ENCODE measurements around the gene DNAJB1. TPM values are rescaled to one million over a fixed set of nuclear protein-coding genes. Genes with fewer than 3 reads are reported as not detected.
"Not testable (repeated sequence)": the region's sequence is repeated elsewhere in the genome, so short reads cannot be mapped to it uniquely, and the experiment has no call there.

The DNAJB1 gene
- total RNA-seq, 2 donors from 2014 or later: 59.5 to 124 TPM

DNA sequence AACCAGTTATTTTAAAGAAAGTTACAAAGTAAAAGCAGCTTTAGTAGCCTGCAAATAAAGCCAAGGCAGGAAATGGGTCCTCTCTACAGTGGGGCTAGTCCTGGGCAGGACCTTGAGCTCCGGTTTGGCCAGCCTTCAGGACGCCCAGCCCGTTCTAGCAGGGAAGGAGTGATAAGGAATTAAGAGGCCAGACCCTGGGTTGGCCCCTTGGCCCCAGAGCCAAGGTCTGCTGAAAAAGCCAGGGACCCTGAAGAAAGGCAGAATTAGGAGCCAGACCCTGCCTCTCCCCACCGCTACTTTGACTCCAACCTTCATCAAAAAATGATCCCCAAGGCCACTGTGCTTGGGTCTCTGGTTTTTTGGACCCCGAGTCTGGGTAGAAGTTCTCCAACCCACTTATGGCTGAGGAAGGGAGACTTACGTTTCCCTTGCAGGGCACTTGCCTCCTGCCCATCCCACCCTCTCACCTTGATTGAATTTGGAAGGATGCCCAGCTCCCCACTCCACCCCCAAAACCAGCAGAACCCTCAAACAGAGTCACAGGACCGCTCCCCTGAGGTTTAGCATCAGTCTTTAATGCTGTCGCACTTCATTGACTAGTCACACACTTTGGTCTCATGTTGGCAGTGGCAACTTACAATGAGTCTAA lies 3.9 kb downstream of the DNAJB1 start:
- DNase-seq (ENCODE audit: low spot score in 2 of 2): no peak
- Mint-ChIP-seq H3K36me3 (peaks cover 31 to 36% of the 10 kb centered on the region in 2 donors), H3K9me3 (no peaks in the 10 kb centered on the region), H3K27ac (peak overlapping the region; percentile 75 to 89)
- no peak for ATAC-seq

DNA sequence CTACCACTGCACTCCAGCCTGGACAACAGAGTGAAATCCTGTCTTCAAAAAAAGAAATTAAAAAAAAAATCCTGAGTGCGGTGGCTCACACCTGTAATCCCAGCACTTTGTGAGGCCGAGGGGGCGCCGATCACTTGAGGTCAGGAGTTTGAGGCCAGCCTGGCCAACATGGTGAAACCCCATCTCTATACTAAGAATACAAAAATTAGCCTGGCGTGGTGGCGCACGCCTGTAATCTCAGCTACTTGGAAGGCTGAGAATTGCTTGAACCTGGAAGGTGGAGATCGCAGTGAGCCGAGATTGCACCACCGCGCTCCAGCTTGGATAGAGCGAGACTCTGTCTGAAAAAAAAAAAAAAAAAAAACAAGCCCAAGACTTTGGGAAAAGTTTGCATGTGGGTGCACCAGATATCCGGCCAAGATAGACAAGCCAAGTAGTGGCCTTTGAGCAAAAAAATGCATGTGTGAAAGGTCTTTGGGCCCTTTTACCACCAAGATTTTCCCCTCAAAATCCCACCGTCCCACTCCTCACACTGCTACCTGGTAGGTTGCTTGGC lies 5.7 kb downstream of the DNAJB1 start:
- ATAC-seq (no peak), DNase-seq (ENCODE audit: low spot score in 2 of 2) (no peak)
- peak overlapping the region in 1 of 2 donors; percentile 72 for H3K27ac Mint-ChIP-seq
- H3K9me3 Mint-ChIP-seq: no peaks in the 10 kb centered on the region
- H3K36me3 Mint-ChIP-seq: peaks cover 30 to 31% of the 10 kb centered on the region in 2 donors

DNA sequence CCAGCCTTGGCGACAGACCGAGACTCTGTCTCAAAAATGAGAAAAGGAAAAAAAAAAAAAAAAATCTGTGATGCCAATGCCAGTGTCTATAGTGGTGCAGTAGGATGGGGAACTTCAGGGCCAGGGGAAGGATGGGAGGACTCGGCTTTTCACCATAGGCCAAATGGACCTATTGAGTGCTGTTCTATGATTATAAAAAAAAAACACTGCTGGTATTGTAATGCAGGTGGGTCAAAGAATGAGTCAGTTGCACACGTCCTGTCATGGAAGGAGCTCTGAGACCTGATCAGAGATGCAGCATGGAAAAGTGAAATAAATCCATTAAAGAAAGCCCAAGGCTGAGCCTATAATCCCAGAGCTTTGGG lies 7.0 kb downstream of the DNAJB1 start:
- no peak for ATAC-seq
- Mint-ChIP-seq H3K9me3 (no peaks in the 10 kb centered on the region), H3K36me3 (peaks cover 18 to 19% of the 10 kb centered on the region in 2 donors), H3K27ac (peak overlapping the region in 1 of 2 donors; percentile 88)
- DNase-seq (ENCODE audit: low spot score in 2 of 2): no peak

DNA sequence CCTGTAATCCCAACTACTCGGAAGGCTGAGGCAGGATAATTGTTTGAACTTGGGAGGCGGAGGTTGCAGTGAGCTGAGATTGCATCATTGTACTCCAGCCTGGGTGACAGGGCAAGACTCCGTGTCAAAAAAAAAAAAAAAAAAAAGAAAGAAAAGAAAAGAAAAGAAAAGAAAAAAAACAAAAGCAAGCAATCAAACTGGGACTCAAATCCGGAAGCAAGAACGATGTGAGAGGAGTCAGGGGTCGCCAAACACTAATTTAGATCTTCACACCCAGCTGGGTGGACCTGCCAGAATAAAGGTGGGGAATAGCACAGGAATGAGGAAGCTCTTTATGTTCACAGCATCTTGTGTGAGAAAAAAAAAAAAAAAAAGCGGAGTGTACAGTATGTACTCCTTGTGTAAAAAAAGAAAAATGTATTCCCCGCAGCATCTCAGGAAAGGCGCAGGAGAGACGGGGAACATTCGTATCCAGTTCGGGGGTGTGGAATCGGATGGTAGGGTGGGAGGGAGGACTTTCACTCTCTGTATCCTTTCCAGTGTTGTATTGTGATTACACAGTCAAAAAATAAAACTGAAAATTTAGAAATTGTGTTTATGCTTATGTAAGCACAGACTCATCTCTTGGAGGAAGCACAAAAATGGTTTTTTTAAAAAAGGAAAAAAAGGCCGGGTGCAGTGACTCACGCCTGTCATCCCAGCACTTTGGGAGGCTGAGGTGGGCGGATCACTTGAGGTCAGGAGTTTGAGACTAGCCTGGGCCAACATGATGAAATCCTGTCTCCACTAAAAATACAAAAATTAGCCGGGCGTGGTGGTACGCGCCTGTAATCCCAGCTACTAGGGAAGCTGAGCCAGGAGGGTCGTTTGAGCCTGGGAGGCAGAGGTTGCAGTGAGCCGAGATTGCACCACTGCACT lies 7.6 kb downstream of the DNAJB1 start:
- ATAC-seq: peak; percentile 8 to 13
- Mint-ChIP-seq H3K9me3 (no peaks in the 10 kb centered on the region), H3K36me3 (peaks cover 12 to 13% of the 10 kb centered on the region in 2 donors), H3K27ac (peak overlapping the region; percentile 39 to 88)
- no peak for DNase-seq (ENCODE audit: low spot score in 2 of 2)

DNA sequence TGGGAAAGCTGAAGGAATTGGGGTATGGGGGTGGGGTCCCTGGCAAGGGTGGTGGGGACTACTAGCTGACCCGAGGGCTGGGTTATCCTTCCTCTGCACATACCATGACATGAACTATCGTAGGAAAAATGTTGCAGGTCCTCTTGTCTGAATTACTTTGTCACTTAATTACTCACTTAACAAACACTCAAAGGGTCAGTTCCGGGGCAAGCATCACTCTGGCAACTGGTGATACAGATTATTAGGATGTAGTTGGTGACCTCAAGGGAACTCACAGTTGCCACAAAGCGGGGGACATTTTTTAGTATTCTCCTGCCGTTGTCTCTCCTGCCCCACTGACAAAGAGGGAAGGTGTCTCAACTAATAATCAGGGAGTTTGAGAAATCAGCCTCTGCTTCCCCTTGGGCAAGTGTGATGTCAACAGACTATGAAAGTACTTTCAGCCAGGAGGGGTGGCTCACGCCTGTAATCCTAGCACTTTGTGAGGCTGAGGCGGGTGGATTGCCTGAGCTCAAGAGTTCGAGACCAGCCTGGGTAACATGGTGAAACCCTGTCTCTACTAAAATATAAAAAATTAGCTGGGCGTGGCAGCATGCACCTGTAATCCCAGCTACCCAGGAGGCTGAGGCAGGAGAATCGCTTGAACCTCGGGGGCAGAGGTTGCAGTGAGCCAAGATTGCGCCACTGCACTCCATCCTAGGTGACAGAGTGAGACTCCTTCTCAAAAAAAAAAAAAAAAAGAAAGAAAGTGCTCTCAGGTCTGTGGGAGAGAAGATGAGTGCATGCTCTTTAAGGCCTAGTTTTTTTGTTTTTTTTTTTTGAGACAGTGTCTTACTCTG lies 10.3 kb downstream of the DNAJB1 start:
- ATAC-seq: no peak
- Mint-ChIP-seq H3K9me3 (no peaks in the 10 kb centered on the region), H3K36me3 (no peaks in the 10 kb centered on the region), H3K27ac (peak overlapping the region; percentile 82 to 87)
- DNase-seq (ENCODE audit: low spot score in 2 of 2): no peak

DNA sequence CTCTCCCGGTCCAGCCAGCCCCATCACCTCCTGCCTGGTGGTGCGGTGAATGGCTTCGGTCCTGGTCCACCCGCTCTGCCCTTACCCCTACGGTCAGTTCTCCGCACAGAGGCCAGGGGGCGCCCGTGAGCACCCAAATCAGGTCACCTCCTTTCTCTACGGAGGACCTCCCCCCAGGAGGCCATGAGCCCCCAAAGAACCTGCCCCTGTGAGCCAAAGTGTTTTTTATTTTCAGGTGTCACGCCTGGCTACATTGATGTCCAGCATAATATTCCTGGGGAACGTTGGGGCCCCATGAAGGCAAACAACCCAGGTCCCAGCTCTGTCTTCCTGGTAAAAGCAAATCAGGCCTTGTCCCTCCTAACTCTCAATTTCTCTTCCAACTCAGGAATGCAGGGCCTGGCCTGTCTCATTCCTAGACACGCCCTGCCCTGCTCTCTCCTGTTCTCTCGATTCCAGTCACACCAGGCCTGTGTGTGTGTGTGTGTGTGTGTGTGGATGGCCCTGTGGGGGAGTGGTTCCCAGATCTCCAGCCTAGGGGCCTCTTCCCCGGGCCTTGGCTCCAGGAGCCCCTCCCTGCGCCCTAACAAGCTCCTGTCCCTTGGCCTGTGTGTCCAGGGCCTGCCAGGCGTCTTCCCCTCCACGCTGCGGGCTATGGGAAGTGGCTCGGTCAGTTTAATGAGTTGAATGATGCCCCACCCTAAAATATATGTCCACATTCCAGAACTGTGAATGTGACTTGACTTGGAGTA lies 12.5 kb downstream of the DNAJB1 start:
- Mint-ChIP-seq H3K27ac (peak overlapping the region; percentile 82), H3K9me3 (no peaks in the 10 kb centered on the region), H3K36me3 (no peaks in the 10 kb centered on the region)
- ATAC-seq (peak; percentile 64 to 76), DNase-seq (ENCODE audit: low spot score in 2 of 2) (peak; percentile 79 to 89)

DNA sequence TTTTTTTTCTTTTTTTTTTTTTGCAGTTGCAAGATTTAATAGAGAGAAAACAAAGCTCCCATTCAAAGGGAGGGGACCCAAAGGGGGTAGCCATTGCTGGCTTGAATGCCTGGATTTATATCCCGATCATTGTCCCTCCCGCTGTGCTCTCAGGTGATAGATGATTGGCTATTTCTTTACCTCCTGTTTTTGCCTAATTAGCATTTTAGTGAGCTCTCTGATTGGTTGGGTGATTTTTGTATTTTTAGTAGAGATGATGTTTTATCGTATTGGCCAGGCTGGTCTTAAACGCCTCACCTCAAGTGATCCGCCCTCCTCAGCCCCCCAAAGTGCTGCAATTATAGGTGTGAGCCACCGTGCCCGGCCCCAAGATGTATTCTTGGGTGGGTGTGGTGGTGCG lies 13.6 kb downstream of the DNAJB1 start:
- not testable (repeated sequence) for H3K9me3 Mint-ChIP-seq; H3K27ac Mint-ChIP-seq; ATAC-seq; H3K36me3 Mint-ChIP-seq; DNase-seq (ENCODE audit: low spot score in 2 of 2)

DNA sequence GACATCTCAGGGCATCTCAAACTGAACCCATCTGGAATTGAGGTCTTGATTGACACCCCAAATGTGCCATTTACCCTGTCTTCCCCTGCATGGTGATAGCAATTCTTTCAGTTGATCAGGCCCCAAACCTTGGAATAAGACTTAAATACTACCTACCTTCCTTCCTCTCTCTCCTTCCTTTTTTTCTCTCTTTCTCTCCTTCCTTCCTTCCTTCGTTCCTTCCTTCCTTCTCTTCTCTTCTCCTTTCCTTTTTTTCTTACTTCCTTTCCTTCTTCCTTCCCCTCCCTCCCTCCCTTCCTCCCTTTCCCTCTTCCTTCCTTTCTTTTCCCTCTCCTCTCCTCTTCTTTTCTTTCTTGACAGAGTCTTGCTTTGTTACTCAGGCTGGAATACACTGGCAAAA lies 14.9 kb downstream of the DNAJB1 start:
- no peak for ATAC-seq
- no peaks in the 10 kb centered on the region for H3K9me3 Mint-ChIP-seq
- H3K36me3 Mint-ChIP-seq: no peaks in the 10 kb centered on the region
- no peak for DNase-seq (ENCODE audit: low spot score in 2 of 2)
- peak overlapping the region in 1 of 2 donors; percentile 61 for H3K27ac Mint-ChIP-seq

DNA sequence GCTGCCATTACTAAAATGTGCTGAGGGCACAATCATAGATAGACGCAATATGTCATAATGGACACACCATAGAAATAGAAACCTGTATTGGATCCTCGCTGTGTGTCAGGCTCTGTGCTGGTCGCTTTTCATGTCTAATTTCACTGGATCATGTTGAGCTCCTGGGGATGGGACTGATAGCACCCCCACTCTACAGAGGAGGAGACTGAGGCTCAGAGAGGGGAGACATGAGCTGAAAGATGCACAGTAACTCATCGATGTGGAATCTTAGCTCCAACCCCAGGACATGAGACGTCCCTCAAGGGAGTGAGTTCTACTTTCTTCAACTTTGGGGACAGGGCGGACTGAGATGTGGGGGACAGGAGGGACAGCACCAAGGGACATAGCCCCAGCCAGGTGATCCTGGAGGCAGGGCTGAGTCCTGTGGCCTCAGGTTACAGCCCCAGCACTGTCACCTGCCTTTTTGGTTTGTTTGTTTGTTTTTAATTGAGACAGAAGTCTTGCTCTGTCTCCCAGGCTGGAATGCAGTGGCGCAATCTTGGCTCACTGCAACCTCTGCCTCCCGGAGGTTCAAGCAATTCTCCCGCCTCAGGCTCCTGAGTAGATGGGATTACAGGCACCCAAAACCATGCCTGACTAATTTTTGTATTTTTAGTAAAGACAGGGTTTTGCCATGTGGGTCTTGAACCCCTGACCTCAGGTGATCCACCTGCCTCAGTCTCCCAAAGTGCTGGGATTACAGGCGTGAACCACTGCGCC lies 15.7 kb downstream of the DNAJB1 start:
- Mint-ChIP-seq H3K27ac (no peak overlapping the region), H3K9me3 (no peaks in the 10 kb centered on the region), H3K36me3 (no peaks in the 10 kb centered on the region)
- ATAC-seq (no peak), DNase-seq (ENCODE audit: low spot score in 2 of 2) (no peak)

DNA sequence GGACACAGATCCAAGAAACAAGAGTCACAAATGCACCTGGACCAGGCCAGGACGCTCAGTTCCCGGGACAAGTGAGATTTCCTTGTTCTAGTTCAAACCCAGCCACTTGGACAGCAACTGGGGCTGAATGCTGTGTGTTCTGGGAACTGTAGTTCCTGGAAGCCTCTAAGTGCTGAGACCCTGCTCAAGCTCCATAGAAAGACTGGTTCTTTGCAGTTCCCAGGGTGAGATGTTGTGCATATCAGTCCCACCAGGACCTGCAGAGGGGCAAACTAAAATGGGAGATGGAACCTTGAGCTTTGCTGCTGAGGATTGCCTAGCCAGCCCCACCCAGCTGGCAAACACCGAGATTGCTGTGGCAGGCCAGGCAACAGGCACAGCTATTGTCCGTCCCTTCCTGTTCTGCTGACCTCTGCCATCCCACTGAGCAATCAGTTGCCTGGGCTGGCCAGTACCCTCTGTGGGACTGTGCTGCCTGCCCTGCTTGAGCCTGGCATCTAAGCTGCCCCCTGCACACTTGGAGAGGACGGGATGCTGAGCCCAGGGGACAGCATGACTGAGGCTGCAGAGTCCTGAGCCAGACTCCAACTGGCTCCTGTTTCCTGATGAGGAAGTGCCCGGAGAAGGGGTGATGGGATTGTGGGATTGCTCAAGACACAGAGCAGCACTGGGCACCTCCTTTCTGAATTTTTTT lies 20.8 kb downstream of the DNAJB1 start:
- ATAC-seq (no peak), DNase-seq (ENCODE audit: low spot score in 2 of 2) (no peak)
- Mint-ChIP-seq H3K27ac (no peak overlapping the region), H3K9me3 (no peaks in the 10 kb centered on the region), H3K36me3 (no peaks in the 10 kb centered on the region)

DNA sequence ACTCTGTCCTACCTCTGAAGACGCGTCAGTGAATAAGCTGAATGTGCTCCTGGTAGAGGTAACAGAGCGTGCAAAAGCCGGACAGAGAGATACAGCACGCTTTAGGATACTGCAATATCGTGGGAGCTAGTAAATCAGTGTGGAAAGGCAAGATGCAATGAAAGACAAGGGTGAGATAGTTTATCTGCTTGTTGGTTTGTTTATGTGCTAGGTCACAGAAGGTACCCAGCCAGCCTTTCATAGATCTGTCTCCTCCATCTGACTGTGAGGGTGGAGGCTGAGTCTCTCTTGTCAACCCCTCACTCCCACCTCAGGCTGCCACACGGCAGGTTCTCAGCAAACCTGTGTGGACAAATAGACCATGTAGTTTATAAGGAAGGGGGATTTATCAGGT lies 21.4 kb downstream of the DNAJB1 start:
- no peaks in the 10 kb centered on the region for H3K9me3 Mint-ChIP-seq
- no peak for ATAC-seq
- no peaks in the 10 kb centered on the region for H3K36me3 Mint-ChIP-seq
- DNase-seq (ENCODE audit: low spot score in 2 of 2): no peak
- H3K27ac Mint-ChIP-seq: peak overlapping the region; percentile 60 to 80

DNA sequence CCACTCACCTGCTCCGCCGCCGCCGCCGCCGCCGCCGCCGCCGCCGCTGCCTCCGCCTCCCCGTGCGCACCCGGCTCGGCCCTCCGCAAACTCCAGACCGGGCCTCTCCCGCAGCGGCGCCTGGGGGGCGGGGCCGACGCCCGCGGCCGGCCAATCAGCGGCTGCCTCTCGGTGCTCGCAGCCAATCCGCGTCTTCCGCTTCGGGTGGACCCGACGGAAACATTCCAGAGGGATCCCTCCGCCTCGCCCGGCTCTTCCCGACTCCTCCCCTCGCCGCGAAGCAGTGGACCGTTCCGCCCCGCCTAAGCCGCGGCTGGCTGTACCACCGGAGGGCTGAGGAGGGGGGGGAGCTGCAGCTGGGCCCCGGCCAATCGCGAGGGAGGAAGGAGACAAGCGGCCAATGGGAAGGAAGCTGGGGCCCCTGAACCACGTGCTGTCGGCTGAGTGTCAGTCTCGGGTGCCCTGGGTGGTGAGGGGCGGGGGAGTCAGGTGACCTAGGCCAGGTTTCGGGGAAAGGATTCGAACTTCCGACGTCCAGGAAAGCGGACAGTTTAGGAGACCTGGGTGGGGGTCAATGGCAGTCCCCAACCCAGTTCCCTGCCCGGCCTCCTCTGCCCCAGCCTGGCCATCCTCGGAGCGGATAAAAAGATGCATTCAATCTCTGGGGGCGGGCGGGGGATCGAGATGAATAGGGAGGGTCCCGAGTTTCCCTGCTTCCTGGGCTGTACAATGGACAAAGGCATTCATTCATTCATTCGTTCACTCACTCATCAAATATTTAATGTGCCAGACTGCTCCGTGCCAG lies 22.0 kb downstream of the DNAJB1 start, which contains the start of gene GIPC1:
Gene GIPC1, minus strand, starts transcription at position 99 of the 805 bp plus-strand sequence. CDS start 13,151 bp downstream, outside the sequence.
- peak within 1 kb of the TSS; percentile 65 to 80 for H3K27ac Mint-ChIP-seq
- ATAC-seq: peak; percentile 94 to 95
- H3K9me3 Mint-ChIP-seq: no peaks in the 10 kb centered on the region
- no peaks in the 10 kb centered on the region for H3K36me3 Mint-ChIP-seq
- DNase-seq (ENCODE audit: low spot score in 2 of 2): peak; percentile 91 to 92

DNA sequence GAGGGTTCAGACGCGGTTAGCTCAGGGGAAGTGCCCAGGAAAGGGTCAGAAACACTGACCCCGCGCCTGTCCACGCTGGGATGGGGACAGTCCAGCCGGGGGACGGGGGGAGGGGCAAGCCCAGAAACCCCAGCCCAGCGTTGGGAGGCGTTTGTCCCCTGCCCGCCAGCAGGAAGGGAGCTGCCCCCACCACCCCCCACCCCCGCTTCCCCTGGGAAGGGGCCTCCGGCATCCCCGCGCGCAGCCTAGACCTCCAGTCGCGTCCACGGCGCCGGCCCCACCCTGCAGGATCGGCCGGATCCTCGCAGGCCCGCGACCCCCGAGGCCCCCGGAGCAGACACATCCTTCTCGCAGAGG lies 22.5 kb downstream of the DNAJB1 start:
- H3K36me3 Mint-ChIP-seq: no peaks in the 10 kb centered on the region
- no peaks in the 10 kb centered on the region for H3K9me3 Mint-ChIP-seq
- DNase-seq (ENCODE audit: low spot score in 2 of 2) (no peak), ATAC-seq (no peak)
- peak overlapping the region in 1 of 2 donors; percentile 80 for H3K27ac Mint-ChIP-seq

All from activated naive CD4-positive, alpha-beta T cell treated with anti-CD3 and anti-CD28 coated beads, Interleukin-2, amount 50 U/mL, for 72 hours (primary cell).